Lower leg skin (tissue), 3 donors: ENCODE results near the gene ATP8A2.

Experiments used
- CTCF ChIP-seq, 3 donors: fragments of 450-650 bp; IDR thresholded peaks; one replicate each; pipeline ENCODE4 v1.5.1; 2016; ENCODE audit warnings: antibody characterized with exemption in 3 of 3, mild to moderate bottlenecking in 3 of 3, moderate library complexity in 2 of 3
- POLR2A ChIP-seq, 2 donors: fragments of 450-650 bp; IDR thresholded peaks; one replicate each; pipeline ENCODE4 v1.6.1; 2016 to 2017; ENCODE audit warnings: antibody characterized with exemption in 2 of 2, mild to moderate bottlenecking in 1 of 2, moderate library complexity in 1 of 2

- TF ChIP-seq POLR2A (IDR thresholded peaks at IDR 0.05): no peak
- no peak for TF ChIP-seq CTCF (IDR thresholded peaks at IDR 0.05)
Observed at GRCh38 chr13:25684491-25684890, 312.7 kb downstream of the ATP8A2 start.
